GM04503 (cell line): ENCODE results near the gene SGCD.
A peak's percentile ranks its signal among the peaks of the same experiment; 100 is the strongest.
"Not testable (repeated sequence)": the region's sequence is repeated elsewhere in the genome, so short reads cannot be mapped to it uniquely, and the experiment has no call there.

ENCODE experiments used
- DNase-seq: peaks from one replicate; pipeline ENCODE4 v3.0.0-alpha.2; 2012; ENCODE audit warnings: low read depth

SGCD gene

GRCh38 chr5:156570615-156571014 is 243.7 kb downstream of the SGCD start:
- no peak for DNase-seq

DNA sequence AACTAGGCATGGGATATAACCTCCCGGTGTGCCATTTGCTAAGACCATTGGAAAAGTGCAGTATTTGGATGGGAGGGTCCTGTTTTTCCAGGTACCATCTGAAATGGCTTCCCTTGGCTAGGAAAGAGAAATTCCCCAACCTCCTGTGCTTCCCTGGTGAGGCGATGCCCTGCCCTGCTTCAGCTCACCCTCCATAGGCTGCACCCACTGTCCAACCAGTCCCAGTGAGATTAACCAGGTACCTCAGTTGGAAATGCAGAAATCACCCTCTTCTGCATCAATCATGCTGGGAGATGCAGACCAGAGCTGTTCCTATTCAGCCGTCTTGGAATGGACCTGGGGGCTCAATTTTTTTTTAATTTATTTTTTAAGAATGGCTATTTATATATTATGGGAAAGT is 254.8 kb downstream of the SGCD start:
- DNase-seq: no peak

GRCh38 chr5:156582193-156582598 is 255.2 kb downstream of the SGCD start:
- DNase-seq: no peak

- peak; percentile 37 for DNase-seq
These were observed 257.9 kb downstream of the SGCD start for GRCh38 chr5:156584871-156585270.

- no peak for DNase-seq
These were observed 259.0 kb downstream of the SGCD start for GRCh38 chr5:156585999-156586398.

- no peak for DNase-seq
These were observed 260.0 kb downstream of the SGCD start for GRCh38 chr5:156587012-156587411.

DNA sequence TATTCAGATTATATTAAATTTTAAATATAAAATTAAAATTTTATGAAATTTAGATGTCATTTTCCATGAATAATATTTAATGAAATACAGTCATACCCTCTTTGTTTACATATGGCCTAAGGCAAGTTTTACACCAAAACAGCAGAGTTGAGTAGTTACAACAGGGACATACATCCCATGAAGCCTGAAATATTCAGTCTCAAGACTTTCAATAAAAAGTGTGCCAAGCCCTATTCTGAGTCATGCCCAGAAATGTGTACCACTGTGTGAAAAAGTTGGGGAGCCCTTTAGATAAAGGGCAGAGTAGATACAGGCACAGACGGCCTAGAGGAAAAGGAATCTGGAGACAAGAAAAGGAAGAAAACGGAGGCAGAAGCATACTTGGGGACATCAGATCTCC is 261.3 kb downstream of the SGCD start:
- no peak for DNase-seq

GRCh38 chr5:156589104-156589945 is 262.4 kb downstream of the SGCD start:
- no peak for DNase-seq

DNA sequence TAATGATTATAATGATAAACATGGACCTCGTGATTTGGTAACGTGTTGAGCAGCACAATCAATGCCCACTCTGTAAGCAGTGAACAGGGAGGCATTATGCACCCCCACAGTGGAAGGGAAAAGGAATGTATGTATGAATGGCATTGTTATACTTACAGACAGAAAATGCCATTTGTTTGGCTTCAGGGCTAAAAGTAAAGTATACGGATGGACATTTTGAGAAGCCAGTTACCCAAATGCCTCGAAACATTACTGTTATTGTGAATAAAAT is 262.9 kb downstream of the SGCD start:
- DNase-seq: no peak

DNA sequence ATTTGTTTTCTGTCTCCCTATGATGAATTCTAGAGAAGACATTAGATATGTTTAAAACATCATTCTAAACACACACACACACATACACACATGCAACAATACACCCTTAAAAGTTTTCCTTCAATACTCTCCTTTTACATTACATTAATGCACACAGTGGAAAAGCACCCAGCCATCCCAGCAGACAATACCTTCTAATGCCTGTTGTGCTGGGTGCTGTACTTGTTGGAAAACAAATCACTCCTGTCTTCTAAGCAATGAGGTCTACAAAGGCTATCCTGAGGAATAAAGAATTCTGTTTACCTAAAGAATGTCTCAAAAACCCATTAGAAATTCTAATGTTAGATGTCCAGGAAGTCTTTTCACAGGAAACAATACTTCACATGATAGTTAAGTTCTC is 264.0 kb downstream of the SGCD start:
- DNase-seq: no peak

DNA sequence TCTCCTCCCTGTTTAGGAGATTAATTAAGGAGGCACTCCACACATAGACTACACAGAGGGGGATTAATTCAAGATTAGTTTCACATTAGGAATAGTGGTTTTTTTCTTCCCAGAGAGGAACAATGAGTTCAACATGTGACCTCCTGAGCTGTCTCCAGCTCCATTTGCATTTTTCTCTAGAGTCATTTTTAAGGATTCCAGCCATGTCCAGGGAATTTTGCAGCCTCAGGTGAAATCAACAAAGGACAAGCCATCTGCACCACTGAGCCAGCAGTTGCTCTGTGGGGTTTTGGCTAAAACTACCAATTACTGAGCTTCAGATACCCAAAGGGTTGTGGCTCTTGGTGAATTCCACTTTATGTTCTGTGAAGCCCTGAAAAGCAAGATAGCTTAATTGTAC is 264.7 kb downstream of the SGCD start:
- DNase-seq: no peak

DNA sequence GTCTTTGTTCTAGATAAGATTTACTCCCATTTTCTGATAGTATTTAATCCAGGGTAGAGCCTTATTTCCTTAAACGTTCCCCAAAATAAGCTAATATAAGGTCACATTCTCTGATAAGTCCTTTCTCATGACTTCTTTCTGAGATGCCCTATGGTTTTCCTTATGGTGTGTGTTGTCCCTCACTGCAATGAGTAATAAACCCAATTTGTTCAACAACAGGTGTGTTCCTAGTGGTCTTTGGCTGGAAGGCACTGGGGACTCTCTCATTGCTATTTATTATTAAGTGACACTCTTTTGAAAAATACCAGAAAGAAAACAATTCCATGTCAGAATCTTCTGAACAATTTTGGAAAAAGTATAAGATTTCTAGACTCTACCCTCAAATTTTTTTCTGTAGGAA is 266.6 kb downstream of the SGCD start:
- no peak for DNase-seq

GRCh38 chr5:156594406-156594805 is 267.4 kb downstream of the SGCD start:
- DNase-seq: no peak

DNA sequence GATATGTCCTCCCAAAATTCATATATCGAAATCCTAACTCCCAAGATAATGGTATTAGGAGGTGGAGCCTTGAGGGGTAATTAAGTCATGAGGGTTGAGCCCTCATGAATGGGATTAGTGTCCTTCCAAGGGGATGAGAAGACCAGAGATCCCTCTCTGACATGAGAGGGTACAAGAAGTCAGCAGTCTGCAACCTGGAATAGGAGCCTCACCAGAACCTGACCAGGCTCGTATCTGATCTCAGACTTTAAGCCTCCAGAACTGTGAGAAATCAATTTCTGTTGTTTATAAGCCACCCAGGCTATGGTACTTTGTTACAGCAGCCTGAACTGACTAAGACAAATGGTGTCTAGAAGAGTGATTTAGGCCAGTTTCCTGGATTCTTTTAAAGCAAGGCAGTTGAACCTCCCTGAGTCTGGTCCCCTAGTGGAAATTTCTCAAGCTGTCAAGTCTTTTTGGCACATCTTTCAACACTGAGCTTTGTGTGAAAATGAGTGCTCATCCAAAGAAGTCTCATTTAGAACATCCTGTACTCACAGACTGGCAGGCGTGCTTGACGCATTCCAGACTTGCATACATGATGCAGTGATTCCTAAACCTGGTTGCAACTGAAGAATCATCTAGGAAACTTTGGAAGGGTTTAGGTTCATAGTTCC is 268.3 kb downstream of the SGCD start:
- no peak for DNase-seq

DNA sequence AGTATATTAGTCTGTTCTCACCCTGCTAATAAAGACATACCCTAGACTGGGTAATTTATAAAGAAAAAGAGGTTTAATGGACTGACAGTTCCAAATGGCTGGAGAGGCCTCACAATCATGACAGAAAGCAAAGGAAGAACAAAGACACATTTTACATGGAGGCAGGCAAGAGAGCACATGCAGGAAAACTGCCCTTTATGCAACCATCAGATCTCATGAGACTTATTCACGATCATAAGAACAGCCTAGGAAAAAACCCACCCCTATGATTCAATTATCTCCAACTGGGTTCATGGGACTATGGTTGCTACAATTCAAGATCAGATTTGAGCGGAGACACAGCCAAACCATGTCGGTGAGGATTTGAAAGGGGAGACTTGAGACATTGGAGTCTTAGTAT is 270.3 kb downstream of the SGCD start:
- no peak for DNase-seq

- no peak for DNase-seq
These were observed 272.0 kb downstream of the SGCD start for GRCh38 chr5:156598964-156599363.

GRCh38 chr5:156610582-156610981 is 283.6 kb downstream of the SGCD start:
- not testable (repeated sequence) for DNase-seq

- DNase-seq: no peak
These were observed 288.9 kb downstream of the SGCD start for GRCh38 chr5:156615901-156616300.

GRCh38 chr5:156617426-156617825 is 290.5 kb downstream of the SGCD start:
- no peak for DNase-seq

DNA sequence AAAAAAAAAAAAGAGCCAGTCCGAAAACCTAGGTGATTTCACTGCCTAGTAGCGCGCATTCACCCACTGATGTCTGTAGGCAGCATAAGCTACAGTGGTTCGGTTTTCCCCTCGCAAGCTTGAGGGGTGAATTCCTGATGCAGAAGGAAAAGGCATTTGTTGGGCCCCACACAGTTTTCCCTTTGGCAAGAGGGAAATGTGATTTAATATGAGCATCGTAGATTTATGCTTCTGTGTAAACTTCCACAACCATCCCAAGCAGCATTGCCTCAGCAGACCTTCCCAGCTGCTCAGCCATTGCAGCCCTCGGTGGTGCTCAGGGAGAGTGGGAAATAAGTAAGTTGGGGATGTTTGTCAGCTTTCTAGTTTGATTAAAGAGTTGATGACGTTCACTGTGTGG is 291.6 kb downstream of the SGCD start:
- DNase-seq: no peak

- no peak for DNase-seq
These were observed 294.8 kb downstream of the SGCD start for GRCh38 chr5:156621719-156622118.

GRCh38 chr5:156623381-156624040 is 296.5 kb downstream of the SGCD start:
- no peak for DNase-seq

DNA sequence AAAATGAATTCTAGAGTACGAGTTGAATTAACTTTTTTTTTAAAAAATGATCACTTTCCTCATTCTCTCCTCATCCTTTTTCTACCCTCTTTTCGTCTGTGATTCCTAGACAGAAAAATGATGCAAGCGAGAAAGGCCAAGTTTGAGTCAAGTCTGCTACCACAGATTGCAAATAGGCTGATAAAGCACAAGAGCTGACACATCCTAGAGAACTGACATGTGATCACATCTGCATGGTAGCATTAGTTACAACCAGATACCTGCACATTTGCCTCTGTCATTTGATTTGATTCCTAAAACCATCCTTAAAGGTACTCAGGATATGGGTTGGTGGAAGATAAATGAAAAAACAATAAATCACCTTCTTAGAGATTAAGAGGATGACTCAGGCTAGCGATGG is 297.7 kb downstream of the SGCD start:
- DNase-seq: no peak
